ENCODE results near the gene ARL4D.

The ARL4D gene

DNA sequence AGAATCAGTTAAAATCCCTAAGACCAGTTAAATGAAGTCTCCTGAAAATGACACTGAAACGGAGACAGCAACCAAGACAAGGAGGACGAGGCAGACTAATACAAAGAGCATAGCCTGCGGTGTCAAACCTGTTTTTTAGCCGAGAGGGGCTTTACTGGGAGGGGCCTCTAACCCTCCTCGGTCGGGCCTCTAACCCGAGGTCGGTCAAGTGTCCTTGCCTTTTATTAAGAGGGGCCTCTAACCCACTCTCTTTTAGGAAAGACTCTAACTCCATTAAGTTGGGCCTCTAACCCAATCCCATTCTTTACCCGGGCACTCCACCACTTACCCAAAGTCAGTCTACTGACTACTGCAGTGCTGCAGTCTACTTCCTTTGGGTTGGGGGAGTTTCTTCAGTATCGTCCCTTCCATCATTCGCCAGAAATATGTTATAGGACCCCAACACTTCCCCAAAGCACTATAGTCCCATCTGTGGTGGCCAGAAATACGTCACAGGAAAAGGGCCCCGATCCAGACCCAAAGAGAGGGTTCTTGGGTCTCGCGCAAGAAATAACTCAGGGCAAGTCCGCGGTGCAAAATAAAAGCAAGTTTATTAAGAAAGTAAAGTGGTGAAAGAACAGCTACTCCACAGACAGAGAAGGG is 39.2 kb upstream of the ARL4D start:
- no peaks in the 10 kb centered on the region; the same call in 1 of the 2 replicates for H3K36me3 ChIP-seq (ENCODE audit: insufficient read depth, low read length)
- TF ChIP-seq EZH2 (IDR thresholded peaks at IDR 0.05; ENCODE audit: borderline replicate concordance, low read length) = no peak
- TF ChIP-seq CTCF (IDR thresholded peaks at IDR 0.05; ENCODE audit: low read length) = no peak
- no peaks in the 10 kb centered on the region for H3F3A ChIP-seq (ENCODE audit: insufficient read depth, low read length)
- H3K4me1 ChIP-seq (ENCODE audit: insufficient read depth, low read length, severe bottlenecking) = peaks cover 21% of the 10 kb centered on the region
- H3K79me2 ChIP-seq (ENCODE audit: insufficient read depth, low read length) = no peaks in the 10 kb centered on the region
- no peaks in the 10 kb centered on the region for H4K20me1 ChIP-seq (ENCODE audit: insufficient read depth, low read length)
- peak overlapping the region; percentile 90 for H3K9ac ChIP-seq (ENCODE audit: low read length)
- H3K9me2 ChIP-seq (ENCODE audit: low read depth, low read length) = no peaks in the 10 kb centered on the region
- no peaks in the 10 kb centered on the region for H3K27me3 ChIP-seq (ENCODE audit: insufficient read depth, low read length)
- peak overlapping the region; percentile 94 for H3K4me2 ChIP-seq (ENCODE audit: low read length)
- no peak overlapping the region for H2AFZ ChIP-seq (ENCODE audit: low read length)
- H3K4me3 ChIP-seq (ENCODE audit: low read depth, low read length, poor library complexity, severe bottlenecking) = peak overlapping the region; percentile 77
- no peaks in the 10 kb centered on the region for H3K9me3 ChIP-seq (ENCODE audit: low read length)
- peak overlapping the region; percentile 95 for H3K27ac ChIP-seq (ENCODE audit: low read depth, low read length, poor library complexity, severe bottlenecking)

DNA sequence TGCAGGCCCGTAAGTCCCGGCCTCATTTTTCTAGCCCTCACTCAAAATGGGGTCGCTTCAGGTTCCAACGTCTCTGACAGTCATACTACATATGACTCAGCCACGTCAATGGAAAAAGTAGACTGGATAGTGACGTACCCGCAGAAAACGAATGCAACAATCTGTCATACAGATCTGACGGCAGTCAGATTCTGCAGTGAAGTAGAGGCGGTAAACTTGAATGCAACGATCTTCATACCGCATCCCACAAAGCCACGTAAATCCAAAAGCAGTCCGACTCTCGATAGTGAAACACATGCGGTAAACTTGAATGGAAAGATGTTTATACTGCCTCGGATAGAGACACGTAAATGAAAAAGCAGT is 38.4 kb upstream of the ARL4D start:
- Histone ChIP-seq H3K27ac (ENCODE audit: low read depth, low read length, poor library complexity, severe bottlenecking) (peak overlapping the region; percentile 95), H2AFZ (ENCODE audit: low read length) (peak overlapping the region; percentile 62; the same call in 1 of the 2 replicates), H3K27me3 (ENCODE audit: insufficient read depth, low read length) (no peaks in the 10 kb centered on the region), H3K4me1 (ENCODE audit: insufficient read depth, low read length, severe bottlenecking) (peaks cover 21% of the 10 kb centered on the region), H3K9me2 (ENCODE audit: low read depth, low read length) (no peaks in the 10 kb centered on the region), H3K4me3 (ENCODE audit: low read depth, low read length, poor library complexity, severe bottlenecking) (peak overlapping the region; percentile 77), H3K9me3 (ENCODE audit: low read length) (no peaks in the 10 kb centered on the region), H4K20me1 (ENCODE audit: insufficient read depth, low read length) (no peaks in the 10 kb centered on the region), H3K79me2 (ENCODE audit: insufficient read depth, low read length) (no peaks in the 10 kb centered on the region), H3K9ac (ENCODE audit: low read length) (peak overlapping the region; percentile 90), H3K4me2 (ENCODE audit: low read length) (peak overlapping the region; percentile 94), H3F3A (ENCODE audit: insufficient read depth, low read length) (no peaks in the 10 kb centered on the region), H3K36me3 (ENCODE audit: insufficient read depth, low read length) (no peaks in the 10 kb centered on the region; the same call in 1 of the 2 replicates)
- no peak for TF ChIP-seq CTCF (IDR thresholded peaks at IDR 0.05; ENCODE audit: low read length)
- TF ChIP-seq EZH2 (IDR thresholded peaks at IDR 0.05; ENCODE audit: borderline replicate concordance, low read length) = no peak

DNA sequence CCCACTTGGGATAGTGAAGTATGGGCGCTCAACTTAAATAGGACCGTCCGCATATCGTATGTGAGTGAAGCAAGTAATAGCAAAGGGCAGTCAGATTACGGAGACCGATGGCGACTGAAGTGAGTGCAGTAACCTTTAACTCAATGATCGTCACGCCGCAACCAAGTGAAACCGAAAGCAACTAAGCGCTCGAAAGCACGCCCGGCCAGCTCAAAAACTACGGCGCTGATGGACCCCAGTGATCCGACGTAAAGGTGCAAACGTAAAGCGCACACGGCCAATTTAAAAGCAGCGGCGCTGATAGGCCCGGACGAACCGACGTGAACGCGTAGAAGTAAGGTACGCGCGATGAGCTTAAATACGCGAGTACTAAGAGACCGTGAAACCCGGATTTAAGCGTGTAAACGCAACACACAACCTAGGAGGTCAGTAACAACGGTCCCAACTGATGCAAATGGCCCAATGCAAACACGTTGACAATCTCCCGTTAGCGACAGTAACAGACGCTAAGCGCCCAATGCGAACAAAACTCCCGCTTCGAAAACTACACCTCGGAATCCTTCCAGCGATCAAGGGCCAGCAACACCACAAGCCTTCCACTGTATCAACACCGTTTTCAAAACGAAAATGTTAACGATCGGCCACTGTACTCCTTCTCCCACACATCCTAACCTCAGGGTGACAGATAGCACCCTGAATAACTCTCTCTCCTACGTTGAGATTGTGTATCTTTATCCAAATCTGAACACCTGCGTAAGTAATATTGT is 37.9 kb upstream of the ARL4D start:
- Histone ChIP-seq H2AFZ (ENCODE audit: low read length) (peak overlapping the region; percentile 71; the same call in 1 of the 2 replicates), H3K79me2 (ENCODE audit: insufficient read depth, low read length) (no peaks in the 10 kb centered on the region)

More for the DNA sequence above, 37.9 kb upstream of the ARL4D start:
- Histone ChIP-seq H4K20me1 (ENCODE audit: insufficient read depth, low read length) (no peaks in the 10 kb centered on the region), H3K9me2 (ENCODE audit: low read depth, low read length) (no peaks in the 10 kb centered on the region), H3K9me3 (ENCODE audit: low read length) (no peaks in the 10 kb centered on the region), H3K27me3 (ENCODE audit: insufficient read depth, low read length) (no peaks in the 10 kb centered on the region), H3K27ac (ENCODE audit: low read depth, low read length, poor library complexity, severe bottlenecking) (peak overlapping the region; percentile 95), H3K4me1 (ENCODE audit: insufficient read depth, low read length, severe bottlenecking) (peaks cover 21% of the 10 kb centered on the region), H3K4me2 (ENCODE audit: low read length) (peak overlapping the region; percentile 94), H3K4me3 (ENCODE audit: low read depth, low read length, poor library complexity, severe bottlenecking) (peak overlapping the region; percentile 77), H3F3A (ENCODE audit: insufficient read depth, low read length) (no peaks in the 10 kb centered on the region), H3K36me3 (ENCODE audit: insufficient read depth, low read length) (no peaks in the 10 kb centered on the region; the same call in 1 of the 2 replicates), H3K9ac (ENCODE audit: low read length) (peak overlapping the region; percentile 90)
- TF ChIP-seq CTCF (IDR thresholded peaks at IDR 0.05; ENCODE audit: low read length) (no peak), EZH2 (IDR thresholded peaks at IDR 0.05; ENCODE audit: borderline replicate concordance, low read length) (no peak)
